HFFc6 (cell line): ENCODE measurements around the gene DNASE1L1. TPM values are rescaled to one million over a fixed set of nuclear protein-coding genes. Genes with fewer than 3 reads are reported as not detected.
A peak's percentile ranks its signal among the peaks of the same experiment; 100 is the strongest.

Source experiments
- DNase-seq: peaks from one replicate; pipeline ENCODE4 v3.0.0-alpha.2; 2018
- H3K27ac Mint-ChIP-seq: 2 replicates; pipeline ENCODE4 v1.8.0; 2020; ENCODE audit warnings: mild to moderate bottlenecking, mixed read lengths
- H3K27me3 Mint-ChIP-seq: 2 replicates; pipeline ENCODE4 v1.8.0; 2021; ENCODE audit warnings: mild to moderate bottlenecking, moderate library complexity, mixed read lengths; ENCODE audit not compliant: insufficient read depth
- H3K36me3 Mint-ChIP-seq: 2 replicates; pipeline ENCODE4 v1.8.0; 2021; ENCODE audit warnings: low read depth, mixed read lengths
- H3K4me1 Mint-ChIP-seq: 2 replicates; pipeline ENCODE4 v1.8.0; 2020; ENCODE audit warnings: low read depth, mixed read lengths
- H3K4me3 Mint-ChIP-seq: 2 replicates; pipeline ENCODE4 v1.8.0; 2020; ENCODE audit warnings: mild to moderate bottlenecking, moderate library complexity, mixed read lengths
- H3K9me3 Mint-ChIP-seq: 2 replicates; pipeline ENCODE4 v1.8.0; 2020; ENCODE audit warnings: mild to moderate bottlenecking, mixed read lengths
- CTCF ChIP-seq: fragments of 200-600 bp; sonication (generic); IDR thresholded peaks from 2 replicates; pipeline ENCODE4 v1.5.0; 2021; ENCODE audit warnings: antibody characterized with exemption, mild to moderate bottlenecking
- total RNA-seq, 6 experiments: library from RNA; stranded (reverse); fragmentation: NEBNext Ultra II Directional; extraction: Animal tissue kit (Norgen Biotek cat#: 25700); gene quantifications; 2 replicates in 1 of 6; 3 replicates in 5 of 6; pipeline ENCODE4 v1.2.3, GENCODE V29; 2021

DNASE1L1 gene
- total RNA-seq, 6 experiments from 2014 or later: 74.8 to 96.3 (median 87.4) TPM

GRCh38 chrX:154378059-154378798, 30.8 kb downstream of the DNASE1L1 start:
- peak overlapping the region; percentile 63 for H3K4me3 Mint-ChIP-seq
- no peaks in the 10 kb centered on the region for H3K9me3 Mint-ChIP-seq
- DNase-seq: no peak
- H3K27ac Mint-ChIP-seq: peak overlapping the region; percentile 78
- peaks cover 6% of the 10 kb centered on the region; the same call in 1 of the 2 replicates for H3K36me3 Mint-ChIP-seq
- H3K4me1 Mint-ChIP-seq: peaks cover 16% of the 10 kb centered on the region
- no peaks in the 10 kb centered on the region; the same call in 1 of the 2 replicates for H3K27me3 Mint-ChIP-seq
- no peak for TF ChIP-seq CTCF

- Mint-ChIP-seq H3K9me3 (no peaks in the 10 kb centered on the region), H3K36me3 (peaks cover 6% of the 10 kb centered on the region; the same call in 1 of the 2 replicates), H3K27me3 (peaks cover 2% of the 10 kb centered on the region; the same call in 1 of the 2 replicates), H3K27ac (peak overlapping the region; percentile 78; the same call in 1 of the 2 replicates), H3K4me1 (peaks cover 22% of the 10 kb centered on the region), H3K4me3 (no peak overlapping the region)
- no peak for DNase-seq
- no peak for TF ChIP-seq CTCF
Observed at GRCh38 chrX:154376774-154377173, 32.3 kb downstream of the DNASE1L1 start.

DNA sequence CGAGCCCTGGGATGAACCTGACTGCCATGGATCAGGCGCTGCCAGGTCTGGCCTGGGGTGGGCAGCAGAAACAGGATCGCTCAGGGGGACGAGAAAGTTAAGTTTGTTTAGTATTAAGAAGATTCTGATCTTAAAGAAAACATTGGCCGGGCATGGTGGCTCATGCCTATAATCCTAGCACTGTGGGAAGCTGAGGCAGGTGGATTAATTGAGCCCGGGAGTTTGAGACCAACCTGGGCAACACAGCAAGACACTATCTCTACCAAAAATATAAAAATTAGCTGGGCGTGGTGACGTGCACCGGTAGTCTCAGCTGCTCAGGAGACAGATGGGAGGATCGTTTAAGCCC, 33.9 kb downstream of the DNASE1L1 start:
- H3K4me1 Mint-ChIP-seq: peaks cover 13% of the 10 kb centered on the region
- peaks cover 5% of the 10 kb centered on the region for H3K36me3 Mint-ChIP-seq
- TF ChIP-seq CTCF: no peak
- H3K27me3 Mint-ChIP-seq: peaks cover 7% of the 10 kb centered on the region
- H3K27ac Mint-ChIP-seq: no peak overlapping the region
- peak overlapping the region; percentile 39 for H3K4me3 Mint-ChIP-seq
- DNase-seq: no peak
- 0 out of 2 replicates have a peak, but pooled peaks cover 4% of the 10 kb centered on the region for H3K9me3 Mint-ChIP-seq

- Mint-ChIP-seq H3K4me3 (peak within 1 kb of the TSS; percentile 88), H3K4me1 (peaks cover 11% of the 10 kb centered on the region), H3K9me3 (0 out of 2 replicates have a peak, but pooled peaks cover 4% of the 10 kb centered on the region), H3K36me3 (peaks cover 7% of the 10 kb centered on the region), H3K27ac (peak within 1 kb of the TSS; percentile 65), H3K27me3 (peaks cover 11% of the 10 kb centered on the region)
- TF ChIP-seq CTCF: no peak
- no peak for DNase-seq
Observed at GRCh38 chrX:154374313-154375155, 34.5 kb downstream of the DNASE1L1 start, which contains the start of gene FLNA. Gene FLNA (minus strand): TSS chrX:154374634. CDS start chrX:154371245, 3,389 bp downstream.

DNA sequence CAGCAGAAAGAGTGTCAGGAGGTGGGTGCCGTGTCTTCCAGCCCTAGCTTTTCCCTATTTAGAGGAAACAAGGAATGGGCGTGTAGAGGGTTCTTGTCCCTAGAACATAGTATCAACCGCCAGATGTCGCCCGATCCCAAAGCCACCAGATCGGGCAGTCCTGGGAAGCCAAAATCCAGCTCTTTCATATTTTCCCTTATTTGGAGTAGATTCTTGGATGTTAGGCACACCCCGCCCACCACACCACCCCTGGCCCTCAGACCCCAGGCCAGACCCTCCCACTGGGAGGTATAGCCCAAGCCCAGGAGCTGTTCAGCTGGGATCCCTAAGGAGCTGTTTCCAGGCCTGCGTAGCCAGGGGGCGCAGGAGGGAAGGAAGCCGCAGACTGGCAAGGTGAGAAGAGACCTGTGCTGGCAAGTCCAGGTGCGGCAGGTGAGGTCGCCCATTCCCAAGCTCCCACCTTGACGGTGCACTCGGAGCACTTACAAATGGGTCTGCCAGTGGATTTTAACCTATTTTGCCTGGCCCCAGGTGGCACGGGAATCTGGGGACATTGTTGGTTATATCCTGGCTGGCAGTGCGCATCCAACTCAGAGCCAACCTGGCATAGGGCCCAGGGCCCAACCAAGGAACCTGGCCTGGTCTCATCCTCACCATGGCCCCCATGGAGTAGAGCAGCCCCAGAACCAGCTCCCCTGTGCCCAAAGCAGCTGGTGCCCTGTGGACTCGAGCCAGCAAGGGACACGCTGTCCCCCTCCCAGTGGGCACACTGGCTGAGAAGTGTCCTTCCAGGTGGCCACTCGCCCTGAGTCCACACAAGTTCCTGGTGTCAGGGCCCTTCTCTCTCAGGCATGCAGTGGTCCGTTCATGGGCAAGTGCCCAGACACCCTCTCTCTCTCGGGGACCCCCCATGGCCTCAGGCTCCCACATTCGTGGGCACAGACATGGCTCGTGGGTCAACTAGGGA, 35.4 kb downstream of the DNASE1L1 start:
- H3K9me3 Mint-ChIP-seq: 0 out of 2 replicates have a peak, but pooled peaks cover 4% of the 10 kb centered on the region

More for the DNA sequence above, 35.4 kb downstream of the DNASE1L1 start:
- Mint-ChIP-seq H3K4me1 (peaks cover 11% of the 10 kb centered on the region), H3K27ac (peak overlapping the region; percentile 65), H3K27me3 (peaks cover 11% of the 10 kb centered on the region), H3K36me3 (peaks cover 8% of the 10 kb centered on the region), H3K4me3 (peak overlapping the region; percentile 88)
- DNase-seq: peak; percentile 64
- TF ChIP-seq CTCF: peak; percentile 76
